H4 (cell line): ENCODE data around the gene KRTAP10-1. TPM values are rescaled to one million over a fixed set of nuclear protein-coding genes. Genes with fewer than 3 reads are reported as not detected.
A peak's percentile ranks its signal among the peaks of the same experiment; 100 is the strongest.

ENCODE experiments used
- DNase-seq: peaks from one replicate; pipeline ENCODE4 v3.0.0-alpha.2; 2015; ENCODE audit warnings: low spot score
- total RNA-seq: library from RNA; depleted of rRNA; stranded (reverse); fragments of >200 nt; shearing (Covaris generic); gene quantifications from 2 replicates; pipeline ENCODE4 v1.2.3, GENCODE V29; 2014

Gene KRTAP10-1
- total RNA-seq, 1 experiment from 2014 or later = not detected

GRCh38 chr21:44527983-44528633 is 11.9 kb downstream of the KRTAP10-1 start:
- DNase-seq = no peak

DNA sequence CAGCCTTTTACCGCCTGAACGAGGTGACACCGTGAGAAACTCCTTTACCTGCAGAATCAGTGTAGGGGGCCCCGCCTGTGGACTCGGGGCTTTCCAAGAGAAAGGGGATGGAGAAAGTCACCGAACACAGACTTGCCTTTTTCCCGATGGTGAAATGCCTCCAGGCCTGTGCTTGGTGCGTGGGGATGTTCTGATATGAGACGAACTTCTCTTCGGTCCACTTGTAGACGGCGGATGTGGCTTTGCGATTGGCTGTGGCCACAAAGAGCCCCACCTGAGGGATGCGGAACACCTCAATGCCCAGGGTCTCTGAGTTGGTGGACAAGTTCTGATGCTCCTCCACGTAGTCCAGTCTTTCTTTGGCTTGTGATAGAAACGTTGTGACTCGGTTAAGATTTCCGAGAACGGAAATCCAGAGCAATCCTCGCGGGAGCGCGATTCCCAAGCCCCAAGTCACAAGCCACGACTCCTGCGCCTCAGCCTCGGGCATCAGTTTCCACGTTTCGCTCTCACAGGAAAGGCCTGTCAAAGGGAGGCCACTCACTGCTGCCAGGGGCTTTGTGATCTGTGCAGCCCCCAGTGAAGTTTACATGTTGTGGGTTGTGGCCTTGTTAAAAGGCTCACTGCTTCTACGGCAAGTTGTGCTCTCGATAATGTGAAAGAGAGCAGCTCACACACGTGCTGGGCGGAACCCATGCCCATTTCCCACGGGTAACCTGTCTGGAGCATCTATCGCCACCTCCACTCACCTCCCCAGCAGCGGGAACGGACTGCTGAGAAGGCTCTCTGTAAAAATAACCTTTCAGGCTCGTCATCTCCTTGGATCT is 12.6 kb downstream of the KRTAP10-1 start:
- no peak for DNase-seq

DNA sequence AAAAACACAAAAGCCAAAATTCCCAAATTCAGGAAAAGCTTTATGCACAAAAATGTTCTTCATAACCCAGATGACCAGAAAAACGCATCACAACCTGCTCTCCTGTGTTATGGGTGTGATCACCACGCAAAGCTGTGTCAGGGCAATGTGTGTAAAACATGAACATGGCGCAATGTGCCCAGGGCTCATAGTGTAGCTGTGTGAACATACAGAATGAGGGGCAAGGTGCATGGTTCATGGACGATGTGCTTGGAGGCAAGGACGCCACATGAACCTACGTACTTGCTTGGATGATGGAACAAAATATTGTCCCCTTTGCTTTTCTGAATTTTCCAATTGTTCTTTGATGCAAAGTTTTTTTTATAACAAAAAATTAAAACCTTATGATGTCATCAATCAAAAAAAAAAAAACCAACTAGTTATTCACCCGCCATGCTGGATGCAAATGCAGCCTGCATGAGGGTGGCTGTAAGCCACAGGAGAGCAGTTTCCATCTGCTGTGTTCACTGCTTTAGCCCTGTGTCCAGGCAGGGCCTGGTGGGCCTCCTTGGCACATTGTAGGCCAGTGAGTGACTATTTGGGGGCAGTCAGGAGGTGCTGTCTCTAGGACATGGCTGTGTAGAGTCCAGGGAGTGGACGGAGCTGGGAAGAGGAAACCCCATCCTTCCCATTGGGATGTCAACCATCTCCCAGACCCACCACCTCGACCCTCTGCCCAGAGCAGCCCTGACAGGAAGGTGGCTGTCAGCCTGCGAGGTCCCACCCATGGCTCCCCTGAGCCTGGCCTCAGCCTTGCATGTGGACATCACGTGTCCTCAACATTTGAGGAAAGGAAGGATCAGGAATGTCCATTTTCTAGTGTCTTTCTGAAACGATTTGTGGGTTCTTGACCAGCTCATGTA is 13.6 kb downstream of the KRTAP10-1 start:
- no peak for DNase-seq

DNA sequence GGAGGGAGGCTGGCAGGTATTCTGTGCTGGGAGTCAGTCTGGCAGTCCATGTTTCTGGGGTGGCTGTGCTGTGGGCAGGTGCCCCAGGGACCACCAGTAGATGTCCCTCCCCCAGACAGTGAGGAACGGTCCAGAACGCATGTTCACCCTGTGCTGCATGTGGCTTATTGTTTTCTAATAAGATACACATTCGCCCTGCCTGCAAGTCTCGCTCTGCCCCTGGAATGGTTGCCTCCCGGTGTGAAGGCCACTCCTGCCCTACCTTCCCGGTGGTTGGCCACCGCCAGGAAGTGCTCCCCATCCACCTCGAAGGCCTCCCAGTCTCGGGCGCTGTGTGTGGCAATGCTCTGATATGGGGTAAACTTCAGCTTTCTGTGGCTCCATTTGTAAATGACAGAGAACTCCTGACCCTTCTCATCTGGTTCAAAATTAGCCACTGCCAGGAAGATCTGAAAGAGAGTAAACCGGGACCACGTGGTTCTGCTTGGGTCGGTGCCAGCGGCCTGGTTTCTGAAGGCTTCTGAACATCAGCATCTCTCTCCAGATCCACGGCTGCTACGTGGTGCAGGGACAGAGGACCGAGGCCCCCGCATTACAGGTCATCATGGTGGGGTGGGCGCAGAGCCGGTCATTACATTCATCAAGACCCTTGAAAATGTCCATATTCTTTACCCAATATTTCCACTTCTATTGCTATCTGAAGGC is 14.5 kb downstream of the KRTAP10-1 start:
- no peak for DNase-seq

DNA sequence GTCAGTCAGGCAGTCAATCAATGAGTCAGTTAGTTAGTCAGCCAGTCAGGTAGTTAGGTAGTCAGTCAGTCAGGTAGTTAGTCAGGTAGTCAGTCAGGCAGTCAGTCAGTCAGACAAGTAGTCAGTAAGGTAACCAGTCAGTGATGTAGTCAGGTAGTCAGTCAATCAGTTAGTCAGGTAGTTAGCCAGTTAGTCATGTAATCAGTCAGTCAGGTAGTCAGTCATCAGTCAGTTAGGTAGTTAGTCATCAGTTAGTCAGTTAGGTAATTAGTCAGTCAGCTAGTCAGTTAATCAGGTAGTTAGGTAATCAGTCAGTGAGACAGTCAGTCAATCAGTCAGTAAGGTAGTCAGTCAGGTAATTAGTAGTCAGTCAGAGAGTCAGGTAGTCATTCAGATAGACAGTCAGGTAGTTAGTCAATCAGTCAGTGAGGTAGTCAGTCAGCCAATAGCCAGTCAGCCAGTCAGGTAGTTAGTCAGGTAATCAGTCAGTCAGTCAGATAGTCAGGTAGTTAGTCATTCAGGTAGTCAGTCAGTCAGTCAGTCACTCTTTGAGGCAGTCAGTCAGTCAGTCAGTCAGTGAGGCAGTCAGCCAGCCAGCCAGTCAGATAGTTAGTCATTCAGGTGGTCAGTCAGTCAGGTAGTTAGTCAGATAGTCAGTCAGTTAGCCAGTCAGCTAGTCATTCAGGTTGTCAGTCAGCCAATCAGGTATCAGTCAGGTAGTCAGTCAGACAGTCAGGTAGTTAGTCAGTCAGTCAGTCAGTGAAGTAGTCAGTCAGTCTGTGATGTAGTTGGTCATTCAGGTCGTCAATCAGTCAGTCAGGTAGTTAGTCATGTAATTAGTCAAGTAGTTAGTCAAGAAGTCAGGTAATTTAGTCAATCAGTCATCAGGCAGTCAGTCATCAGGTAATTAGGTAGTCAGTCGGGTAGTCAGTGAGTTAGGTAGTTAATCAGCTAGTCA is 15.3 kb downstream of the KRTAP10-1 start:
- DNase-seq = no peak

- no peak for DNase-seq
These were observed 16.2 kb downstream of the KRTAP10-1 start for GRCh38 chr21:44523567-44524413.

GRCh38 chr21:44522753-44523204 is 17.2 kb downstream of the KRTAP10-1 start:
- DNase-seq = no peak

DNA sequence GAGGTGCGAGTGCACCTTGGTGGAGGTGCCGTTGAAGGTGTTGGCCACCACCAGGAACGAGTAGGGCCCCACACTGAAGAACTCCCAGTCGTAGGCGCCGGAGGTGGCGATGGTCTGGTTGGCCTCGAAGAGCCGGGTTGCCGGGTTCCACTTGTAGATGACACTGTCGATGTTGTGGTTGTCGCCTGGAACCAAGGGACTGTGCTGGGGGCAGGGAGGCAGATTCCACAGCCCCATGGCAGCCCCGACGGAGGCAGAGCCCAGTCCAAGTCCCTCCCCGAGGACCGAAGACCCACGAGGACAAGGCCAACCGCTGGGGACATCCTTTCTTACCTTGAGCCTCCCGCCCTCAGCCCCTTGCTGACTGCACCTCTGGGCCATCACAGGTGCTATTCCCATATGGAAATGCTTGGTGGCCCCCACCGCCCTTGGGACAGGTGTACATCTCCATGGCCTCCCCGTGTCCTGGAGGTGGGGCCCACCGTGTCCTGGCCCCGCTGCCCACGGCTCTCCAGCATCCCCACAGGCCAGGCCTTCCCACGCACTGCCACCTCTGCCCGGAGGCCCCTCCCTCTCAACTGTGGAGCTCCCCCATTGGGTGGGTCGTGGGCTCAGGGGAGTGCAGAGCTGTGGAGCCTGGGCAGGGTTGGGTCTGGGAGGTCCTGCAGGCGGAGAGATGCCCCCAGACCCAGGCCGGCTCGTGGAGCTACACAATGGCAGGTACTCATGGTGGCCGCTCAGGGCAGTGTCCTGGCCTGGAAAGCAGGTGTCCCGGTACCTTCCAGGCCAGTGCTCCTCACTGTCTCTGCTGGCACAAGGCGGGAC is 17.9 kb downstream of the KRTAP10-1 start:
- no peak for DNase-seq

DNA sequence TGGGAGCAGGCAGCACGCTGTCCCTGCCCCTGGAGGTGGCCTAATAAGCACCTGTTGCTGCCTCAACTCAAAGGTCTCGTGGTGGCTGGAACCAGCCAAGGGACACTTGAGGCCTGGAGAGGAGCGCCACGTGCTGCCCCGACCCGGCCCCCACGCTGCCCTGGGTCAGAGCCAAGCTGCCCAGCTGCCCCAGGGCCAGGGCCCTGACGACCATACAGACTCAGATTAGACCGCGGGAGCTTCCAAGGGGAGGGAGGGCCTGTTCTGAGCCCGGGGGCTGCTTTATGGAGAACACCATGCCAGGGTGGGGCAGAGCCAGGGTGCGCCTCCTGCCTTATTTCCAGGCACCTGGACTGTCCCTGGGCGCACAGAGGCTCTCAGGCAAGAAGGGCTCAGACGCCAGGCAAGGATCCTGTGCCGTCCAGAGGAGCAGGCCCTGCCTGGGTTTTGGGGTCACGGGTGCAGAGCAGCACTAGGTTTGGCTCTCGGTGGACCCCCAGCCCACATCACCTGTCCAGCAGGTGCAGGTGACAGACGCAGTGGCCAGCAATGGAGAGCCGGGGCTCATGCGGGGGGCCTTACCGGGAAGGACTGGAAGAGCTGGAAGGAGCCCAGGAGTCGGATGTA is 18.6 kb downstream of the KRTAP10-1 start:
- no peak for DNase-seq

DNA sequence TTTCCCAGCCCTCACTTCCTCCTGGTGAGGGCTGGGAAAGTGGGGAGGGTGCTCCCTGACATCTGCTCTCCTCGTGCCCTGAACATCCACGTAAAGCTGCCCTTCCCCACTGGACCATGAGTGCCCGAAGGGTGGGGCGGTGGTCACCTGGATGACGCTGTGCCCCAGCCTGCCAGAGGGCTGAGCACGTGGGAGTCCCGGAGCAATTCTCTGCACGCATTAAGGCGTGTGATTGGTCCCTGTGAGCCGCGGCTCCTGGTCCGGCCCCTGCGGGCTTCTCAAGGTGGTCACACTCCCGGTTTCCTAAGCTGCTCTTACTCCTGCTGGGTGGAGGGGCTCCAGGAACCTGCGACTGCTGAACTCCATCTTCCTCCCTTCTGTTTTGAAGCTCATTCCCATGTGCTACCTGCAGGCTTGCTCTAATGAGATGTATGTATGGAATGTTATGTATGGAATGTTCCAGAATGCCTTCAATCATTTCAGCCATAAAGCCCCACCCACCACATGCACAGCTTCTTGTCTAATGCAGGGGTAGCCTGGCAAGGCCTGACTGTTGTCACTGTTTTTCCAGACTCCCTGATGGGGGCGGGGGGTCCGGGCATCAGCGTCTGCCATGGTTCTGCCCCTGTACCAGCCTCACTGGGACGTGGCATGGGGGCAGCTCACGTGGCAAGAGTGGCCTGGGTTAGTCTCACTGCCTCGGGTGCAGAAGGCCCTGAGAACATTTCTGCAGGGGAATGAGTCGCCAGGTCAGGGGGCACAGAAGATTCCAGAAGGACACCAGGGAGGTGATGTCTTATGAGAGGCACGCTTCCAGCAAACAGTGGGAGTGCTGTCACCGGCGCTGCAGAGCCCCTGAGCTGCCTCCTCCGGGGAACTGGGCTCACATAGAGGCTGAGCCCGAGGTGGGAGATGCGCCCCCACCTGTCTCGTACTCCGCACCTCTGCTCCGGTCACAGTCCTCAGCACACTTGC is 19.4 kb downstream of the KRTAP10-1 start:
- DNase-seq = no peak

DNA sequence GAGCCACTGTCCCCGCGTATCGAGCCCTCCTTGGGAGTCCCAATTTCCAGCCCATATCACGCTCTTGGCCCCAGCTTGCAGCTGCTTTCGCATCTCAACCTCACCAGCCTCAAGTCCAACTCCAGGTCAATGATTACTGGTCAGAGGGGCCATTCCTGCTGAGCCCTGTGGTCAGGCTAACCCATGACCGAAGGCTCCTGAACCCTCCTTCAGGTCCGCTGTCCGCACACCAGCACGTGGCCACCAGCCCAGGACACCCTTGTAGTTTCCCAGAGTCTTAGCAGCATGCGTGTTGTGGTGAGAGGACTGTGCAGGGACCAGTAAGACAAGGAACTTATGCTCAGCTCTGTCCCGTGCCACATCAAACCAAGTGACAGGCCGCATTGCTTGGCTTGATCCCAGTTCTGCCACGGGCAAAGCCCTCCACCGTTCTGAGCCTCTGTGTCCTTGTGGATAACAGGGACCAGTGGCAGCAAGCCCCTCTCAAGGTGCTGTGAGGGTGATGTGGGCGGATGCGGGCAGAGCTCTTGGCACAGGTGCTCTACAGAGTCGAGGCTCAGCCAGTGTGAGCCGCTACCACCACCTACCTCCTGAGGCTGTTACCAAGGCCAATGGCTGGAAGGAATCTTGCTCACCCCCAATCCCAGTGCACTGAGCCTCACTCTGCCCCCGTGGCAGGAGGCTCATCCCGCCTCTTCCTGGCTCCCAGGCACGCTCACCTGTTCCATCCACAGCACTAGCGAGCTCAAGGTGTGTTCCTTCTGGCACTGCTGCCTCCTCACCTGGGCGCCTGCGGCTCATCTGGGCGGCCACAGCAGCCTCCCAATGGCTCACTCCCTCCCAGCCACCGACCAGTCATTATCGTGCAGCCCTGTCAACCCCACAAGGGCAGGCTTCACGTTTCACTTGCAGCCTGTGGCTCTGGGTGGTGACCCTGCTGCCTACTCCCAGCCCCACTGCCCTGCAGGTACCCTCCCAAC is 20.4 kb downstream of the KRTAP10-1 start:
- DNase-seq = no peak

DNA sequence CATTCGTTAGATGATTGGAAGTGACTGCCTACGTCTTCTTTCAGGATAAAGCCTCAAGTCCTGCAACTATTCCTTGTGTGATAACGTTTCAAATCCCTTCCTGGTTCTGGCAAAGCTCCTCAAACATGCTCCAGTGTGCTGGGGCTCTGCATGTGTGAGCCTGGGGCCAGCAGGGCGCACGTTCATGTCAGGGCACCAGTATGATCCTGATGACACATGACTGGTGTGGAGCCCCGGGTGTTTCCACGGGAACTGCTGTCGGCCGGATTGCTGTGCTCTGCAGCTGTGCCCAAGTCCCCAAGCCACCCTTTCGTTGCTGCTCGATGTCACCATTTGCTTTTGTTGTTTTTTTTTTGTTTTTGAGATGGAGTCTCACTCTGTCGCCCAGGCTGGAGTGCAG is 21.3 kb downstream of the KRTAP10-1 start:
- no peak for DNase-seq

- DNase-seq = peak; percentile 100
These were observed 22.7 kb downstream of the KRTAP10-1 start for GRCh38 chr21:44517175-44517899.

GRCh38 chr21:44516828-44517174 is 23.2 kb downstream of the KRTAP10-1 start:
- DNase-seq = no peak

GRCh38 chr21:44516342-44516741 is 23.7 kb downstream of the KRTAP10-1 start:
- no peak for DNase-seq
